Coronary artery (tissue), 2 donors: ENCODE results near the gene ATP13A3.
"Not testable (repeated sequence)": the region's sequence is repeated elsewhere in the genome, so short reads cannot be mapped to it uniquely, and the experiment has no call there.

Experiments
- DNase-seq: peaks from one replicate; pipeline ENCODE4 v3.0.0-alpha.2; 2017; ENCODE audit warnings: low spot score
- H3K27ac ChIP-seq, 2 donors: fragments of 200-600 bp; sonication (generic); one replicate each; pipeline ENCODE4 v1.5.1; 2016 to 2019
- H3K4me3 ChIP-seq: fragments of 200-600 bp; sonication (generic); 2 replicates; pipeline ENCODE4 v1.5.1; 2016; ENCODE audit warnings: mild to moderate bottlenecking, moderate library complexity
- TF ChIP-seq, protein P1 (sequence below): fragments of 200-600 bp; sonication (generic); IDR thresholded peaks from one replicate; pipeline ENCODE4 v1.5.1; 2019; ENCODE audit warnings: antibody characterized with exemption

Gene ATP13A3

DNA sequence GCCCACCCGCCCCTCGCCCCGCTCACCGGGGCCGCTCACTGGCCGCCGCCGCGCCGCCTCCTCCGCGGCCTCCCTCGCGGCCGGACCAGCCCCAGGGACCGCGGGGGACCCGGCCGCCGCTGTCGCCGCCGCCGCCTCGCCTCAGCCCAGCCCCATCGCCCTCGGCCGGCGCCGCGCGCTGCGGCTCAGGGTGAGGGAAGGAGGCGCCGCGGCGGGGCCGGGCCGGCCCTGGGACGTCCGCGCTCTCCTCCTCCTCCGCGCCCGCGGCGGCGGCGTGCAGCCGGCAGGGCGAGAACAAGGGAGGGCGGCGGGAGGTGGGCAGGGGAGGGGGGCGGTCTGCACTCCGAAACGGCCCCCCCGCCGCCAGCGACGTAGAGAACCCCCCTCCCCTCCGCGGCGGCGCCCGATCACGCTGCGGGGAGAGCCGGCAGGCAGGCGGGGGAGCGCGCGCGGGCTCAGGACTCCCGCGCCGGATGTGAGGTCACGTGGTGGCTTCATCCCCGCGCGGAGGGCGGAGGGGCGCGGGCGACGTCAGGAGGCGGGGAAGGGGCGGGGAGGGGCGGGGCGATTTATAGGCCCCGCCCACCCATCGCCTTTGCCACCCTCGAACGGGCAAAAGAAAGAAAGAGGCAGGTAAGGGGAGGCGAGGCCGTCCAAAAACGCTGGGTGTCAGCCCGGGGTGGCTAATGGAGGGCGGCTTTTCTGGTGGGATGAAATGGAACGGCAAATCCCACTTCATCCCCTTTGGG, at the start of gene ATP13A3:
Gene ATP13A3, minus strand, starts transcription at position 463 of the 749 bp plus-strand sequence. CDS start 24,812 bp downstream, outside the sequence.
- Histone ChIP-seq H3K27ac (peak within 1 kb of the TSS; percentile 93 to 94), H3K4me3 (peak within 1 kb of the TSS; percentile 97)
- peak; percentile 93 for DNase-seq
- TF ChIP-seq, protein P1, sequence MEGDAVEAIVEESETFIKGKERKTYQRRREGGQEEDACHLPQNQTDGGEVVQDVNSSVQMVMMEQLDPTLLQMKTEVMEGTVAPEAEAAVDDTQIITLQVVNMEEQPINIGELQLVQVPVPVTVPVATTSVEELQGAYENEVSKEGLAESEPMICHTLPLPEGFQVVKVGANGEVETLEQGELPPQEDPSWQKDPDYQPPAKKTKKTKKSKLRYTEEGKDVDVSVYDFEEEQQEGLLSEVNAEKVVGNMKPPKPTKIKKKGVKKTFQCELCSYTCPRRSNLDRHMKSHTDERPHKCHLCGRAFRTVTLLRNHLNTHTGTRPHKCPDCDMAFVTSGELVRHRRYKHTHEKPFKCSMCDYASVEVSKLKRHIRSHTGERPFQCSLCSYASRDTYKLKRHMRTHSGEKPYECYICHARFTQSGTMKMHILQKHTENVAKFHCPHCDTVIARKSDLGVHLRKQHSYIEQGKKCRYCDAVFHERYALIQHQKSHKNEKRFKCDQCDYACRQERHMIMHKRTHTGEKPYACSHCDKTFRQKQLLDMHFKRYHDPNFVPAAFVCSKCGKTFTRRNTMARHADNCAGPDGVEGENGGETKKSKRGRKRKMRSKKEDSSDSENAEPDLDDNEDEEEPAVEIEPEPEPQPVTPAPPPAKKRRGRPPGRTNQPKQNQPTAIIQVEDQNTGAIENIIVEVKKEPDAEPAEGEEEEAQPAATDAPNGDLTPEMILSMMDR: no peak

DNA sequence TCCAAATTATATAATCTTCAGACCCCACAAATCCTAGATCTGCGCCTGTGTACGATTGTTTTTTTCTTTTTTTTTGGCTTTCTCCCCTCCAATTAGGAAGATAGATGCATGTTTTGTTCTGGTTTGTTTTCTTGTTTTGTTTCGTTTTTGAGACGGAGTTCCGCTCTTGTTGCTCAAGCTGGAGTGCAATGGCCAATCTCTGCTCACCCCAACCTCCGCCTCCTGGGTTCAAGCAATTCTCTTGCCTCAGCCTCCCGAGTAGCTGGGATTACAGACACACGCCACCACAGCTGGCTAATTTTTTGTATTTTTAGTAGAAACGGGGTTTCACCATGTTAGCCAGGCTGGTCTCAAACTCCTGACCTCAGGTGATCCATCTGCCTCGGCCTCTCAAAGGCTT, 48.4 kb upstream of the ATP13A3 start:
- not testable (repeated sequence) for H3K27ac ChIP-seq, DNase-seq, H3K4me3 ChIP-seq

DNA sequence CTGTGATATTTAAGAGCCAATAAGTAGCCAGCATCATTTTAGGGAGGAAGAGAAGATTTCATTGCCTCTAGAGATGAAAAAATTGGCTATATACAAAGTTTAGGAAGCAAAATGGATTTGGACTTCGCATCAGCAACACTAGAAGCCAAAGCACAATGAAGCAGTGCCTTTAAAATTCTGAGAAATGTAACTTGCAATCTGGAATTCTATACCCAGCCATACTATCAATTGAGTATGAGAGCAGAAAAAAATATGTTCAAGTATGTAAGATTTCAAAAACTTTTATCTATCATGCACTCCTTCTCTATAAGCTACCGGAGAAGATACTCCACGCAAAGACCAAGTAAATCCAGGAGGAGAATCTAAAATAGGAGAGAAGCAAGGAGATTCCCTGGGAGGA, 47.4 kb upstream of the ATP13A3 start:
- DNase-seq: no peak
- Histone ChIP-seq H3K27ac (no peak overlapping the region), H3K4me3 (no peak overlapping the region)
- TF ChIP-seq, protein P1: no peak

DNA sequence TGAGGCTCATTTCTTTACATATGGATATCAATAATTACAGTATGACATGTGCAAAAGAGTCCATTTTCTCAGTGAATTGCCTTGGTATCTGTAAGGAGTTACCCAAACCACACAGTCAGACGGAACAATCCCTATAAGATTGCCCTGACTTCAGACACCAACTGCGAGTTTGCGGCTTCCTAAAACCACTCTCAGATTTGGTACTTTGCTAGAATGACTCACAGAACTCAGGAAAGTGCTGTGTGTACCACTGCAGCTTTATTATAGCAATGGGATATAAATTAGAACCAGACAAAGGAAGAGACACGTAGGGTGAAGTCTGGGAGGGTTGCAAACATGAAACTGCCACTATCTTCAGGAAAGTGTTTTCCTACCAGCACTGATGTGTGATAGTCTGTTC, 45.8 kb upstream of the ATP13A3 start:
- DNase-seq: no peak
- Histone ChIP-seq H3K4me3 (no peak overlapping the region), H3K27ac (no peak overlapping the region)
- TF ChIP-seq, protein P1: no peak

DNA sequence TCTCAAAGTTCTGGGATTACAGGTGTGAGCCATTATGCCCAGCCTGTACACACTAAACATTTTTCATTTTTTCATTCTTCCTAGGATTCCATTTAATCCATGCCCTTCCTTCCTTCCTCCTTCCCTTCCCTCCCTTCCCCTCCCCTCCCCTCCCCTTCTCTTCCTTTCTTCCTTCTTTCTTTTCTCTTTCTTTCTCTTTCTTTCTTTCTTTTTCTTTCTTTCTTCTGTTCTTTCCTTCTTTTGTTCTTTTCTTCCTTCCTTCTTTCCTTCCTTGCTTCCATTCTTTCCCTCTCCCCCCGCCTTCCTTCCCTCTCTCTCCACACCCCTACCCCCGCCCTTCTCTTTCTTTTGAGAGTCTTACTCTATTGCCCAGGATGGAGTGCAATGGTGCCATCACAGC, 40.9 kb upstream of the ATP13A3 start:
- DNase-seq: no peak
- peak overlapping the region in 1 of 2 donors; percentile 31 for H3K27ac ChIP-seq
- TF ChIP-seq, protein P1: no peak
- H3K4me3 ChIP-seq: no peak overlapping the region

DNA sequence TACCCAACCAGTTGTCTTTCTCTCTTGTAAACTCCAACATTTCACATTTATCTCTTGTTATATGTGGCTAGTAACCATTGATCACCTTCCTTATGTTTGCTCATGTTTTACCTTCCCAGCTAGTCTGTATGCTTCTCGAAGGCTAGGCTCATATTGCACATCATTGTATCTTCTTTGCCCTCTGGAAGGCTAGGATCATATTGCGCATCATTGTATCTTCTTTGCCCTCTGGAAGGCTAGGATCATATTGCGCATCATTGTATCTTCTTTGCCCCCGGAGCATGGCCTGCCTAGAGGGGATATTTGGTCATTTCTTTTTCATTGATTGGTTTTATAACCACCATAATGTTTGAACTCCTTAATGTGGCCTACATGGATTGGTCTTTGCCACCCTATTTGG, 39.4 kb upstream of the ATP13A3 start:
- TF ChIP-seq, protein P1: no peak
- Histone ChIP-seq H3K4me3 (no peak overlapping the region), H3K27ac (peak overlapping the region in 1 of 2 donors; percentile 46)

DNA sequence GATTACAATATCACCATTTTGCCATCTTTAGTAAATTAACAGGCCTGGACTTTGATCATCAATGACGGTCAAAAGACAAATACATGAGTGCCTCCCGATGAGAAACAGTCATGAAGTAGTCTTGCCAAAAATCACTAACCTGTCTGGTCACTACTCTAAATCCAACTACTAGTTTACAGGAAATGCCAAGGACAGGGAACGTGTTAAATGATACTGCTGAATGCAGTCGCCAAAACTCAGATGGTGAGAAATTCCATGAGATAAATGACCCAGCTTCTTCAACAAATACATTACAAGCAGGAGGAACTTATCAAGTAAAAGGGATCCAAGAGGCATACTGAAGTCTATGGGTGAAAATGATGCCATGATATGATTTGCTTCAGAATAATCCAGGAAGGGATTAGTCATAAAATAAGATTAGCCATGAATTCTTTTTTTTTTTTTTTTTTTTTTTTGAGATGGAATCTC, 35.8 kb upstream of the ATP13A3 start:
- DNase-seq: no peak
- TF ChIP-seq, protein P1: no peak
- H3K27ac ChIP-seq: no peak overlapping the region

More for the DNA sequence above, 39.4 kb upstream of the ATP13A3 start:
- DNase-seq: no peak

More for the DNA sequence above, 35.8 kb upstream of the ATP13A3 start:
- no peak overlapping the region for H3K4me3 ChIP-seq
